Lung (tissue), 12 donors: ENCODE measurements around the gene BUD23. TPM values are rescaled to one million over a fixed set of nuclear protein-coding genes. Genes with fewer than 3 reads are reported as not detected.

Experiments
- ATAC-seq: fragments of 200-7000 bp; cut with Tn5 transposase; one replicate; pipeline ENCODE4 v1.9.1; 2020; ENCODE audit warnings: moderate number of reproducible peaks; ENCODE audit not compliant: insufficient read depth, low FRiP score
- DNase-seq, 3 donors: peaks; one replicate each; pipeline ENCODE4 v3.0.0-alpha.2; 2013 to 2017
- H3K27ac ChIP-seq, 2 donors: one replicate each; pipeline ENCODE4 v1.5.1; 2013; ENCODE audit warnings: mild to moderate bottlenecking in 2 of 2, moderate library complexity in 2 of 2, control low read depth in 1 of 2, inconsistent platforms in 1 of 2, low read depth in 1 of 2, low read length in 1 of 2
- H3K27me3 ChIP-seq, 3 donors: one replicate each; pipeline ENCODE4 v1.5.1; 2013; ENCODE audit warnings: low read length in 2 of 3; ENCODE audit not compliant: control insufficient read depth in 3 of 3, insufficient read depth in 3 of 3
- H3K36me3 ChIP-seq, 4 donors: one replicate each; pipeline ENCODE4 v1.5.1; 2013; ENCODE audit warnings: low read length in 4 of 4, mild to moderate bottlenecking in 1 of 4, moderate library complexity in 1 of 4; ENCODE audit not compliant: control insufficient read depth in 4 of 4, insufficient read depth in 4 of 4
- H3K4me1 ChIP-seq, 5 donors: one replicate each; pipeline ENCODE4 v1.5.1; 2013; ENCODE audit warnings: low read length in 5 of 5, mild to moderate bottlenecking in 2 of 5, moderate library complexity in 1 of 5; ENCODE audit not compliant: control insufficient read depth in 5 of 5, insufficient read depth in 5 of 5
- H3K4me3 ChIP-seq: one replicate; pipeline ENCODE4 v1.5.1; 2013; ENCODE audit warnings: mild to moderate bottlenecking, control low read depth, moderate library complexity
- H3K9ac ChIP-seq, 2 donors: one replicate each; pipeline ENCODE4 v1.5.1; 2013; ENCODE audit warnings: low read length in 2 of 2, control low read depth in 1 of 2; ENCODE audit not compliant: insufficient read depth in 1 of 2
- H3K9me3 ChIP-seq, 4 donors: one replicate each; pipeline ENCODE4 v1.5.1; 2013; ENCODE audit warnings: low read length in 3 of 4, mild to moderate bottlenecking in 1 of 4, moderate library complexity in 1 of 4; ENCODE audit not compliant: control insufficient read depth in 4 of 4, insufficient read depth in 3 of 4
- WGBS, 2 donors: extraction: QIAGEN DNeasy Blood & Tissue Kit; methylation state at CpG; one replicate each; pipeline ENCODE4 v1.1.7; 2013; 5-methylcytosine and 5-hydroxymethylcytosine counted together
- polyA plus RNA-seq, 2 donors: library from polyadenylated mRNA; stranded (reverse); fragments of 200-250 nt; gene quantifications; one replicate each; pipeline ENCODE4 v1.2.1, GENCODE V29; 2013
- total RNA-seq, 2 donors: library from RNA; depleted of rRNA in 1 of 2; stranded (reverse); fragments of >200 nt in 1 of 2; gene quantifications; one replicate each; pipeline ENCODE4 v1.2.1, GENCODE V29; 2014 to 2021
- TF ChIP-seq, protein P1 (sequence below): IDR thresholded peaks from 2 replicates; pipeline ENCODE4 v1.5.1; 2012; ENCODE audit warnings: mild to moderate bottlenecking; ENCODE audit errors: control extremely low read depth, extremely low read depth
- donor health status: control.
- donor health status: control.
- donor health status: Bipolar disorder and iron deficiency.
- donor health status: healthy.
- donor health status: DM: yes; HTN: yes; CAD: no.

Gene BUD23
- total and polyA plus RNA-seq, 4 donors = 33.5 to 118 (median 74.2) TPM

DNA sequence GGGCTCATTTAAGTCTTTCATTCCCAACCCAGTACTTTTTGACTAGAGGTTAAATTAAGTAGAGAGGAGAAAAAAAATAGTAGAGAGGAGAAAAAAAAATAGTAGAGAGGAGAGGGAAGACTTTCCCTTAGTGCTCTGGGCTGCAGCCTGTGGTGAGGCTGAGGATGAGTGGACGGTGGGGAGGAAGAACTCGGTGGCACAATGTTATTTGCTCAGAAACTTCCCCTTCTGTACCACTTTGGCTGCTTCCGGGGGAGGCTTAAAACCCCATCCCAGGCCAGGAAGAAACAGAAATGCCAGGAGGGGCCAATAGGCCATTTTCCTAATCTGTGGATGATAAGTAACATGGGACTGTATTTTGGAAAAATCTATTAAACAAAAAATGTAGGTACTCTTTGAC lies 44.5 kb upstream of the BUD23 start:
- Histone ChIP-seq H3K27ac (no peak overlapping the region), H3K9me3 (peaks cover 0 to 10% (median 2%) of the 10 kb centered on the region in 4 donors), H3K4me1 (no peaks in the 10 kb centered on the region), H3K9ac (no peak overlapping the region), H3K27me3 (peaks cover 0 to 2% (median 0%) of the 10 kb centered on the region in 3 donors), H3K4me3 (no peak overlapping the region), H3K36me3 (no peaks in the 10 kb centered on the region)
- no peak for ATAC-seq
- TF ChIP-seq, protein P1, sequence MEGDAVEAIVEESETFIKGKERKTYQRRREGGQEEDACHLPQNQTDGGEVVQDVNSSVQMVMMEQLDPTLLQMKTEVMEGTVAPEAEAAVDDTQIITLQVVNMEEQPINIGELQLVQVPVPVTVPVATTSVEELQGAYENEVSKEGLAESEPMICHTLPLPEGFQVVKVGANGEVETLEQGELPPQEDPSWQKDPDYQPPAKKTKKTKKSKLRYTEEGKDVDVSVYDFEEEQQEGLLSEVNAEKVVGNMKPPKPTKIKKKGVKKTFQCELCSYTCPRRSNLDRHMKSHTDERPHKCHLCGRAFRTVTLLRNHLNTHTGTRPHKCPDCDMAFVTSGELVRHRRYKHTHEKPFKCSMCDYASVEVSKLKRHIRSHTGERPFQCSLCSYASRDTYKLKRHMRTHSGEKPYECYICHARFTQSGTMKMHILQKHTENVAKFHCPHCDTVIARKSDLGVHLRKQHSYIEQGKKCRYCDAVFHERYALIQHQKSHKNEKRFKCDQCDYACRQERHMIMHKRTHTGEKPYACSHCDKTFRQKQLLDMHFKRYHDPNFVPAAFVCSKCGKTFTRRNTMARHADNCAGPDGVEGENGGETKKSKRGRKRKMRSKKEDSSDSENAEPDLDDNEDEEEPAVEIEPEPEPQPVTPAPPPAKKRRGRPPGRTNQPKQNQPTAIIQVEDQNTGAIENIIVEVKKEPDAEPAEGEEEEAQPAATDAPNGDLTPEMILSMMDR = no peak
- DNase-seq = no peak
- 29 to 33% methylated on average over 3 of the region's 3 CpGs for WGBS, 2 donors

DNA sequence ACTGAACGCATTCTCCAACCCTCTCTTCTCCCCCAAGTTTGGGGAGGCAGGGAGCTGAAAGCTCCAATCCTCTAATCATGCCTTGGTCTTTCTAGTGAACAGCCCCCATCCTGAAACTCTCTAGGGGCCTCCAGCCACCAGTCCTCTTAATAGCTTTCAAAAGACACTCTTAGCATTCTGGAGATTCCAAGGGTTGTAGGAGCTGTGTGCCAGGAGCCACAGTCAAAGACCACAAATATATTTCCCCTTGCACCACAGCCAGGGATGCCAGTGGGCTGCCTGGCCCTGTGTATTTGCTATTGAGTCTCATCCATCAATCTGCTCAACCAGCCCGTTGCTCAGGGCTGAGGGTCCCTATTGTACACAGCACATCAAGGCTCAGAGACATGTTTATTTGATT lies 40.6 kb upstream of the BUD23 start:
- ATAC-seq (no peak), DNase-seq (no peak)
- no peak overlapping the region for H3K9ac ChIP-seq
- H3K36me3 ChIP-seq = no peaks in the 10 kb centered on the region
- WGBS, 2 donors = 45 to 60% methylated on average over 2 of the region's 2 CpGs
- no peak overlapping the region for H3K27ac ChIP-seq
- H3K4me3 ChIP-seq = no peak overlapping the region
- H3K27me3 ChIP-seq = peaks cover 0 to 5% (median 0%) of the 10 kb centered on the region in 3 donors
- H3K9me3 ChIP-seq = peaks cover 0 to 10% (median 2%) of the 10 kb centered on the region in 4 donors
- TF ChIP-seq, protein P1 = no peak
- H3K4me1 ChIP-seq = peaks cover 0 to 3% (median 0%) of the 10 kb centered on the region in 5 donors

DNA sequence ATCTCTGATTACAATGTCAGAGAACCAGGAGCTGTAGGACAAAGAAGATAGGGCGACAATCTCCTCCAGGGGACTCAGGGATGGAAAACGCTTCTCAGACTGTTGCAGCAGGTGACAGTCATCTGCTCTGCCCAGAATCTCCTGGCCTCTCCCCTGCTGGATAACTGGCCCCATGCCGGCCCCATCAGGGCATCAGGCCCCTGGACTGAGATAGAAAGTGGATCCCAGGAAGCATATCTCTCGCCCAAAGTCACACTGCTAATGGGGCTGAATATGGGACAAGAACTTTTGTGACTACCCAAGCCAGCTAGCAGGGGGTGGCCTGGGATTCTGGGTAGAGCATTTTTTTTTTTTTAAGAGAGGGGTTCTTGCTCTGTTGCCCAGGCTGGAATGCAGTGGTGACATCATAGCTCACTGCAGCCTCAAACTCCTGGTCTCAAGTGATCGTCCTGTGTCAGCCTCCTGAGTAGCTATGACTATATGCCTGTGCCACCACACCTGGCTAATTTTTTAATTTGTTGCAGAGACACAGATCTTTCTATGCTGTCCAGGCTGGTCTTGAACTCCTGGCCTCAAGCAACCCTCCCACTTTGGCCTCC lies 38.6 kb upstream of the BUD23 start:
- H3K36me3 ChIP-seq = no peaks in the 10 kb centered on the region
- H3K27me3 ChIP-seq = peaks cover 0 to 22% (median 11%) of the 10 kb centered on the region in 3 donors
- no peak for DNase-seq
- peaks cover 0 to 5% (median 0%) of the 10 kb centered on the region in 5 donors for H3K4me1 ChIP-seq
- peaks cover 0 to 10% (median 2%) of the 10 kb centered on the region in 4 donors for H3K9me3 ChIP-seq
- no peak for ATAC-seq
- no peak overlapping the region for H3K9ac ChIP-seq
- TF ChIP-seq, protein P1 = no peak
- no peak overlapping the region for H3K4me3 ChIP-seq
- 56 to 67% methylated on average over 5 of the region's 5 CpGs for WGBS, 2 donors
- H3K27ac ChIP-seq = no peak overlapping the region

DNA sequence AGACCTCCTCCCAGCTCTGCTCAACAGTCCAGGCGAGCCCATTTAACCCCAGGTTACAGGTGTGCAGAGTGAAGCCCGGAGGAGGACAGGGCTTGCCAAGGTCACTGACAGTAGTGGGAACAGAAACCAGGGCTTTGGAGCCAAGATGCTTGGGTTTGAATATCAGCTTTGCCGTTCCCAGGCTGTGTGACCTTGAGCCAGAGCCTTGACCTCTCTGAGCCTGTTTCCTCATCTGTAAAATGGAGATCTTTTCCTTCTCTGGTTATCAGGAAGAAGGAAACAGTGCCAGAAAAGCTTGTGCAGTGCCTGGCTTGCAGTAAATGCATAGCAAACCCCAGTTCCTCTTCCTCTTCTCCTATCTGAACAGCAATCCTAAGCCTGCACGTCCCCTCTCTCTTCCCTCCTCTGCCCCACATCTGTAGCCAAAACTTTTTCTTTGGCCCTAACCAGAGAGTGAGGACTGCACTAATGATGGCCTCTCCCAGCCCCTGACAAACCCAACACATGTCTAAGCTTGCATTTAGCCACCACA lies 37.7 kb upstream of the BUD23 start:
- Histone ChIP-seq H3K9me3 (peaks cover 0 to 10% (median 2%) of the 10 kb centered on the region in 4 donors), H3K27ac (no peak overlapping the region), H3K36me3 (no peaks in the 10 kb centered on the region), H3K4me3 (no peak overlapping the region), H3K4me1 (peaks cover 0 to 5% (median 0%) of the 10 kb centered on the region in 5 donors), H3K9ac (no peak overlapping the region), H3K27me3 (peaks cover 0 to 25% (median 14%) of the 10 kb centered on the region in 3 donors)
- peak; percentile 15 for ATAC-seq
- DNase-seq = no peak
- TF ChIP-seq, protein P1 = no peak
- WGBS, 2 donors = 46 to 54% methylated on average over 4 of the region's 4 CpGs
